HEK293 (cell line): ENCODE data around the gene COPS3.

Source experiments
- FEZF1 ChIP-seq: fragments of 450-650 bp; formaldehyde crosslinking; IDR thresholded peaks from 2 replicates; pipeline ENCODE4 v1.5.1; 2016; ENCODE audit warnings: missing biosample characterization, missing genetic modification characterization
- HOXC10 ChIP-seq: sonication (generic); formaldehyde crosslinking; IDR thresholded peaks from 2 replicates; pipeline ENCODE4 v1.8.1; 2023; ENCODE audit warnings: mild to moderate bottlenecking, missing genetic modification reagents
- RBAK ChIP-seq: fragments of 450-650 bp; formaldehyde crosslinking; IDR thresholded peaks from 2 replicates; pipeline ENCODE4 v1.5.1; 2016; ENCODE audit warnings: missing biosample characterization, missing genetic modification characterization
- ZIC2 ChIP-seq: fragments of 450-650 bp; formaldehyde crosslinking; IDR thresholded peaks from 2 replicates; pipeline ENCODE4 v1.5.1; 2016; ENCODE audit warnings: missing biosample characterization, missing genetic modification characterization
- ZNF10 ChIP-seq: fragments of 450-650 bp; formaldehyde crosslinking; IDR thresholded peaks from 2 replicates; pipeline ENCODE4 v1.5.1; 2017; ENCODE audit warnings: missing biosample characterization, missing genetic modification characterization
- ZNF211 ChIP-seq: fragments of 450-650 bp; formaldehyde crosslinking; IDR thresholded peaks from 2 replicates; pipeline ENCODE4 v1.5.1; 2016; ENCODE audit warnings: low read depth, missing biosample characterization, missing genetic modification characterization
- ZNF23 ChIP-seq: fragments of 450-650 bp; formaldehyde crosslinking; IDR thresholded peaks from 2 replicates; pipeline ENCODE4 v1.5.1; 2016; ENCODE audit warnings: missing biosample characterization, missing genetic modification characterization, borderline replicate concordance
- ZNF433 ChIP-seq: fragments of 450-650 bp; formaldehyde crosslinking; IDR thresholded peaks from 2 replicates; pipeline ENCODE4 v1.5.1; 2016; ENCODE audit warnings: missing biosample characterization, missing genetic modification characterization, low read depth
- ZNF530 ChIP-seq: fragments of 450-650 bp; formaldehyde crosslinking; IDR thresholded peaks from 2 replicates; pipeline ENCODE4 v1.5.1; 2016; ENCODE audit warnings: low read depth, missing biosample characterization, missing genetic modification characterization
- ZNF600 ChIP-seq: fragments of 450-650 bp; formaldehyde crosslinking; IDR thresholded peaks from 2 replicates; pipeline ENCODE4 v1.5.1; 2016; ENCODE audit warnings: missing biosample characterization, missing genetic modification characterization
- ZNF621 ChIP-seq: fragments of 450-650 bp; formaldehyde crosslinking; IDR thresholded peaks from 2 replicates; pipeline ENCODE4 v1.5.1; 2017; ENCODE audit warnings: missing biosample characterization, missing genetic modification characterization
- ZNF626 ChIP-seq: fragments of 450-650 bp; sonication (Bioruptor Pico); formaldehyde crosslinking; IDR thresholded peaks from 2 replicates; pipeline ENCODE4 v1.5.1; 2018; ENCODE audit warnings: missing biosample characterization, missing genetic modification characterization, inconsistent platforms
- ZNF701 ChIP-seq: fragments of 450-650 bp; formaldehyde crosslinking; IDR thresholded peaks from 2 replicates; pipeline ENCODE4 v1.5.1; 2016; ENCODE audit warnings: missing biosample characterization, missing genetic modification characterization
- ZNF768 ChIP-seq: fragments of 450-650 bp; formaldehyde crosslinking; IDR thresholded peaks from 2 replicates; pipeline ENCODE4 v1.5.1; 2018; ENCODE audit warnings: missing biosample characterization, mild to moderate bottlenecking, missing genetic modification characterization
- ZNF785 ChIP-seq: fragments of 450-650 bp; formaldehyde crosslinking; IDR thresholded peaks from 2 replicates; pipeline ENCODE4 v1.5.1; 2016; ENCODE audit warnings: missing biosample characterization, missing genetic modification characterization
- TF ChIP-seq, protein P1 (sequence below): fragments of 450-650 bp; formaldehyde crosslinking; IDR thresholded peaks from 2 replicates; pipeline ENCODE4 v1.5.1; 2017; ENCODE audit warnings: missing biosample characterization, missing genetic modification characterization
- TF ChIP-seq, protein P2 (sequence below): fragments of 450-650 bp; formaldehyde crosslinking; IDR thresholded peaks from 2 replicates; pipeline ENCODE4 v1.5.1; 2017; ENCODE audit warnings: missing biosample characterization, missing genetic modification characterization
- TF ChIP-seq, protein P3 (sequence below): fragments of 450-650 bp; formaldehyde crosslinking; IDR thresholded peaks from 2 replicates; pipeline ENCODE4 v1.5.1; 2016; ENCODE audit warnings: missing biosample characterization, missing genetic modification characterization
- TF ChIP-seq, protein P4 (sequence below): fragments of 450-650 bp; formaldehyde crosslinking; IDR thresholded peaks from 2 replicates; pipeline ENCODE4 v1.5.1; 2016; ENCODE audit warnings: missing biosample characterization, missing genetic modification characterization
- TF ChIP-seq, protein P5 (sequence below): fragments of 450-650 bp; formaldehyde crosslinking; IDR thresholded peaks from 2 replicates; pipeline ENCODE4 v1.5.1; 2016; ENCODE audit warnings: missing biosample characterization, missing genetic modification characterization
- TF ChIP-seq, protein P6 (sequence below): fragments of 450-650 bp; formaldehyde crosslinking; IDR thresholded peaks from 2 replicates; pipeline ENCODE4 v1.5.1; 2016; ENCODE audit warnings: missing biosample characterization, missing genetic modification characterization
- TF ChIP-seq, protein P7 (sequence below): fragments of 450-650 bp; formaldehyde crosslinking; IDR thresholded peaks from 2 replicates; pipeline ENCODE4 v1.5.1; 2016; ENCODE audit warnings: missing biosample characterization, missing genetic modification characterization, borderline replicate concordance

Gene COPS3

DNA sequence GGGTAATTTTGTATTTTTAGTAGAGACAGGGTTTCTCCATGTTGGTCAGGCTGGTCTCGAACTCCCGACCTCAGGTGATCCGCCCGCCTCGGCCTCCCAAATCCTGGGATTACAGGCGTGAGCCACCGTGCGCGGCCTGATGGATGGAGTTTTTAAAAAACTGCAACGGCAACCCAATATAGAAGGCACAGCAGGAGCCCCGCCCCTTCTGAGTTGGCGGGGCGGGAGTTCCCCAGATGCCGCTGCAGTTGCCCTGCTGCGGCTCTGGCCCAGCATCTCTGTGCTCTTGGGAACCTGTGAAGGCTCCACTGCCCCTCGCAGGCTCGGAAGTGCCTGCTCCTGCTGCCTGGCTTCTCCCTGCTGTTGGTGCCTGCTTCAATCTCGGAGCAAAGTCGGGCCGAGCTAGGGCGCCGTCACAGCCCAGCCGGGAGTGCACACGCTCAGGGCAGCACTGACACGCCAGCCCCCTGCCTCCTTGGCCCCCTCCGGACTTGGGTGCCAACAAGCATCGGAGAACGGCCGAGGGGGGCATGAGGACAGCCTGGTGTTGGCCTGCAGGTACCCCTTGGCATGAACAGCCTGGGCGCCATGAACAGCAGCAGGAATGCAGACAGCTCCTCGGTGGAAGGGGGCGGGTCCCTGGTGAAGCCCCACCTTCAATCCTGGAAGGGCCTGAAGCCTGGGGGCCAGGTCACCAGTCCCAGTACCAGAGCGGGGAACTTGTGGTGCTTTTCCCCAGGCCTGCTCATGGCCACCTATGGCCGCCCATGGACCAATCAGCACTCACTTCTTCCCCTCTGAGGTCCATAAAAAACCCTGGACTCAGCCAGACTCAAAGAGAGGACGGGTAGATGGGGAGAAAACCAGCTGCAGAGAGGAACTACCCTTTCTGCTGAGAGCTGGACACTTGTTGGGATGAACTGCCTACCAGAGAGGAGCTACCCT, 19.9 kb upstream of the COPS3 start (continued):
- TF ChIP-seq, protein P1, sequence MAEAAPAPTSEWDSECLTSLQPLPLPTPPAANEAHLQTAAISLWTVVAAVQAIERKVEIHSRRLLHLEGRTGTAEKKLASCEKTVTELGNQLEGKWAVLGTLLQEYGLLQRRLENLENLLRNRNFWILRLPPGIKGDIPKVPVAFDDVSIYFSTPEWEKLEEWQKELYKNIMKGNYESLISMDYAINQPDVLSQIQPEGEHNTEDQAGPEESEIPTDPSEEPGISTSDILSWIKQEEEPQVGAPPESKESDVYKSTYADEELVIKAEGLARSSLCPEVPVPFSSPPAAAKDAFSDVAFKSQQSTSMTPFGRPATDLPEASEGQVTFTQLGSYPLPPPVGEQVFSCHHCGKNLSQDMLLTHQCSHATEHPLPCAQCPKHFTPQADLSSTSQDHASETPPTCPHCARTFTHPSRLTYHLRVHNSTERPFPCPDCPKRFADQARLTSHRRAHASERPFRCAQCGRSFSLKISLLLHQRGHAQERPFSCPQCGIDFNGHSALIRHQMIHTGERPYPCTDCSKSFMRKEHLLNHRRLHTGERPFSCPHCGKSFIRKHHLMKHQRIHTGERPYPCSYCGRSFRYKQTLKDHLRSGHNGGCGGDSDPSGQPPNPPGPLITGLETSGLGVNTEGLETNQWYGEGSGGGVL (tag by site-specific recombination) = no peak
- TF ChIP-seq, protein P2, sequence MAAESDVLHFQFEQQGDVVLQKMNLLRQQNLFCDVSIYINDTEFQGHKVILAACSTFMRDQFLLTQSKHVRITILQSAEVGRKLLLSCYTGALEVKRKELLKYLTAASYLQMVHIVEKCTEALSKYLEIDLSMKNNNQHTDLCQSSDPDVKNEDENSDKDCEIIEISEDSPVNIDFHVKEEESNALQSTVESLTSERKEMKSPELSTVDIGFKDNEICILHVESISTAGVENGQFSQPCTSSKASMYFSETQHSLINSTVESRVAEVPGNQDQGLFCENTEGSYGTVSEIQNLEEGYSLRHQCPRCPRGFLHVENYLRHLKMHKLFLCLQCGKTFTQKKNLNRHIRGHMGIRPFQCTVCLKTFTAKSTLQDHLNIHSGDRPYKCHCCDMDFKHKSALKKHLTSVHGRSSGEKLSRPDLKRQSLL (tag by site-specific recombination) = 0 out of 2 replicates have a peak, but pooled peaks have one; percentile 37
- TF ChIP-seq, protein P3, sequence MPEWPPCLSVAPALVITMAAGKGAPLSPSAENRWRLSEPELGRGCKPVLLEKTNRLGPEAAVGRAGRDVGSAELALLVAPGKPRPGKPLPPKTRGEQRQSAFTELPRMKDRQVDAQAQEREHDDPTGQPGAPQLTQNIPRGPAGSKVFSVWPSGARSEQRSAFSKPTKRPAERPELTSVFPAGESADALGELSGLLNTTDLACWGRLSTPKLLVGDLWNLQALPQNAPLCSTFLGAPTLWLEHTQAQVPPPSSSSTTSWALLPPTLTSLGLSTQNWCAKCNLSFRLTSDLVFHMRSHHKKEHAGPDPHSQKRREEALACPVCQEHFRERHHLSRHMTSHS (tag by site-specific recombination) = no peak
- TF ChIP-seq, protein P4, sequence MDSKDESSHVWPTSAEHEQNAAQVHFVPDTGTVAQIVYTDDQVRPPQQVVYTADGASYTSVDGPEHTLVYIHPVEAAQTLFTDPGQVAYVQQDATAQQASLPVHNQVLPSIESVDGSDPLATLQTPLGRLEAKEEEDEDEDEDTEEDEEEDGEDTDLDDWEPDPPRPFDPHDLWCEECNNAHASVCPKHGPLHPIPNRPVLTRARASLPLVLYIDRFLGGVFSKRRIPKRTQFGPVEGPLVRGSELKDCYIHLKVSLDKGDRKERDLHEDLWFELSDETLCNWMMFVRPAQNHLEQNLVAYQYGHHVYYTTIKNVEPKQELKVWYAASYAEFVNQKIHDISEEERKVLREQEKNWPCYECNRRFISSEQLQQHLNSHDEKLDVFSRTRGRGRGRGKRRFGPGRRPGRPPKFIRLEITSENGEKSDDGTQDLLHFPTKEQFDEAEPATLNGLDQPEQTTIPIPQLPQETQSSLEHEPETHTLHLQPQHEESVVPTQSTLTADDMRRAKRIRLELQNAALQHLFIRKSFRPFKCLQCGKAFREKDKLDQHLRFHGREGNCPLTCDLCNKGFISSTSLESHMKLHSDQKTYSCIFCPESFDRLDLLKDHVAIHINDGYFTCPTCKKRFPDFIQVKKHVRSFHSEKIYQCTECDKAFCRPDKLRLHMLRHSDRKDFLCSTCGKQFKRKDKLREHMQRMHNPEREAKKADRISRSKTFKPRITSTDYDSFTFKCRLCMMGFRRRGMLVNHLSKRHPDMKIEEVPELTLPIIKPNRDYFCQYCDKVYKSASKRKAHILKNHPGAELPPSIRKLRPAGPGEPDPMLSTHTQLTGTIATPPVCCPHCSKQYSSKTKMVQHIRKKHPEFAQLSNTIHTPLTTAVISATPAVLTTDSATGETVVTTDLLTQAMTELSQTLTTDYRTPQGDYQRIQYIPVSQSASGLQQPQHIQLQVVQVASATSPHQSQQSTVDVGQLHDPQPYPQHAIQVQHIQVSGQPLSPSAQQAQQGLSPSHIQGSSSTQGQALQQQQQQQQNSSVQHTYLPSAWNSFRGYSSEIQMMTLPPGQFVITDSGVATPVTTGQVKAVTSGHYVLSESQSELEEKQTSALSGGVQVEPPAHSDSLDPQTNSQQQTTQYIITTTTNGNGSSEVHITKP (tag by site-specific recombination) = peak; percentile 53
- no peak for TF ChIP-seq ZNF433 (tag by site-specific recombination)
- TF ChIP-seq ZNF530 (tag by site-specific recombination) = no peak
- TF ChIP-seq, protein P5, sequence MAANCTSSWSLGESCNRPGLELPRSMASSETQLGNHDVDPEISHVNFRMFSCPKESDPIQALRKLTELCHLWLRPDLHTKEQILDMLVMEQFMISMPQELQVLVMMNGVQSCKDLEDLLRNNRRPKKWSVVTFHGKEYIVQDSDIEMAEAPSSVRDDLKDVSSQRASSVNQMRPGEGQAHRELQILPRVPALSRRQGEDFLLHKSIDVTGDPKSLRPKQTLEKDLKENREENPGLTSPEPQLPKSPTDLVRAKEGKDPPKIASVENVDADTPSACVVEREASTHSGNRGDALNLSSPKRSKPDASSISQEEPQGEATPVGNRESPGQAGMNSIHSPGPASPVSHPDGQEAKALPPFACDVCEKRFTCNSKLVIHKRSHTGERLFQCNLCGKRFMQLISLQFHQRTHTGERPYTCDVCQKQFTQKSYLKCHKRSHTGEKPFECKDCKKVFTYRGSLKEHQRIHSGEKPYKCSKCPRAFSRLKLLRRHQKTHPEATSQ (tag by site-specific recombination) = peak; percentile 81
- no peak for TF ChIP-seq ZNF626
- TF ChIP-seq ZNF600 (tag by site-specific recombination) = peak; percentile 98
- TF ChIP-seq, protein P6, sequence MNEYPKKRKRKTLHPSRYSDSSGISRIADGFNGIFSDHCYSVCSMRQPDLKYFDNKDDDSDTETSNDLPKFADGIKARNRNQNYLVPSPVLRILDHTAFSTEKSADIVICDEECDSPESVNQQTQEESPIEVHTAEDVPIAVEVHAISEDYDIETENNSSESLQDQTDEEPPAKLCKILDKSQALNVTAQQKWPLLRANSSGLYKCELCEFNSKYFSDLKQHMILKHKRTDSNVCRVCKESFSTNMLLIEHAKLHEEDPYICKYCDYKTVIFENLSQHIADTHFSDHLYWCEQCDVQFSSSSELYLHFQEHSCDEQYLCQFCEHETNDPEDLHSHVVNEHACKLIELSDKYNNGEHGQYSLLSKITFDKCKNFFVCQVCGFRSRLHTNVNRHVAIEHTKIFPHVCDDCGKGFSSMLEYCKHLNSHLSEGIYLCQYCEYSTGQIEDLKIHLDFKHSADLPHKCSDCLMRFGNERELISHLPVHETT (tag by site-specific recombination) = peak; percentile 18
- TF ChIP-seq ZNF768 (tag by site-specific recombination) = peak; percentile 92; the same call in 1 of the 2 replicates
- TF ChIP-seq ZNF23 (tag by site-specific recombination) = no peak
- TF ChIP-seq ZNF701 = no peak
- no peak for TF ChIP-seq ZNF211
- peak; percentile 50; the same call in 1 of the 2 replicates for TF ChIP-seq ZNF10 (tag by site-specific recombination)
- TF ChIP-seq ZNF621 (tag by site-specific recombination) = no peak
- TF ChIP-seq HOXC10 (CRISPR knock-in tag) = no peak
- TF ChIP-seq, protein P7, sequence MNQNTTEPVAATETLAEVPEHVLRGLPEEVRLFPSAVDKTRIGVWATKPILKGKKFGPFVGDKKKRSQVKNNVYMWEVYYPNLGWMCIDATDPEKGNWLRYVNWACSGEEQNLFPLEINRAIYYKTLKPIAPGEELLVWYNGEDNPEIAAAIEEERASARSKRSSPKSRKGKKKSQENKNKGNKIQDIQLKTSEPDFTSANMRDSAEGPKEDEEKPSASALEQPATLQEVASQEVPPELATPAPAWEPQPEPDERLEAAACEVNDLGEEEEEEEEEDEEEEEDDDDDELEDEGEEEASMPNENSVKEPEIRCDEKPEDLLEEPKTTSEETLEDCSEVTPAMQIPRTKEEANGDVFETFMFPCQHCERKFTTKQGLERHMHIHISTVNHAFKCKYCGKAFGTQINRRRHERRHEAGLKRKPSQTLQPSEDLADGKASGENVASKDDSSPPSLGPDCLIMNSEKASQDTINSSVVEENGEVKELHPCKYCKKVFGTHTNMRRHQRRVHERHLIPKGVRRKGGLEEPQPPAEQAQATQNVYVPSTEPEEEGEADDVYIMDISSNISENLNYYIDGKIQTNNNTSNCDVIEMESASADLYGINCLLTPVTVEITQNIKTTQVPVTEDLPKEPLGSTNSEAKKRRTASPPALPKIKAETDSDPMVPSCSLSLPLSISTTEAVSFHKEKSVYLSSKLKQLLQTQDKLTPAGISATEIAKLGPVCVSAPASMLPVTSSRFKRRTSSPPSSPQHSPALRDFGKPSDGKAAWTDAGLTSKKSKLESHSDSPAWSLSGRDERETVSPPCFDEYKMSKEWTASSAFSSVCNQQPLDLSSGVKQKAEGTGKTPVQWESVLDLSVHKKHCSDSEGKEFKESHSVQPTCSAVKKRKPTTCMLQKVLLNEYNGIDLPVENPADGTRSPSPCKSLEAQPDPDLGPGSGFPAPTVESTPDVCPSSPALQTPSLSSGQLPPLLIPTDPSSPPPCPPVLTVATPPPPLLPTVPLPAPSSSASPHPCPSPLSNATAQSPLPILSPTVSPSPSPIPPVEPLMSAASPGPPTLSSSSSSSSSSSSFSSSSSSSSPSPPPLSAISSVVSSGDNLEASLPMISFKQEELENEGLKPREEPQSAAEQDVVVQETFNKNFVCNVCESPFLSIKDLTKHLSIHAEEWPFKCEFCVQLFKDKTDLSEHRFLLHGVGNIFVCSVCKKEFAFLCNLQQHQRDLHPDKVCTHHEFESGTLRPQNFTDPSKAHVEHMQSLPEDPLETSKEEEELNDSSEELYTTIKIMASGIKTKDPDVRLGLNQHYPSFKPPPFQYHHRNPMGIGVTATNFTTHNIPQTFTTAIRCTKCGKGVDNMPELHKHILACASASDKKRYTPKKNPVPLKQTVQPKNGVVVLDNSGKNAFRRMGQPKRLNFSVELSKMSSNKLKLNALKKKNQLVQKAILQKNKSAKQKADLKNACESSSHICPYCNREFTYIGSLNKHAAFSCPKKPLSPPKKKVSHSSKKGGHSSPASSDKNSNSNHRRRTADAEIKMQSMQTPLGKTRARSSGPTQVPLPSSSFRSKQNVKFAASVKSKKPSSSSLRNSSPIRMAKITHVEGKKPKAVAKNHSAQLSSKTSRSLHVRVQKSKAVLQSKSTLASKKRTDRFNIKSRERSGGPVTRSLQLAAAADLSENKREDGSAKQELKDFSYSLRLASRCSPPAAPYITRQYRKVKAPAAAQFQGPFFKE = no peak
- no peak for TF ChIP-seq FEZF1 (tag by site-specific recombination)
- TF ChIP-seq ZNF785 (tag by site-specific recombination) = no peak
- TF ChIP-seq ZIC2 (tag by site-specific recombination) = peak; percentile 83
- TF ChIP-seq RBAK (tag by site-specific recombination) = no peak
